HG03439 (cell line): ENCODE results near the gene LRP1B.
"Not testable (repeated sequence)": the region's sequence is repeated elsewhere in the genome, so short reads cannot be mapped to it uniquely, and the experiment has no call there.

Experiments
- ATAC-seq: cut with Tn5 transposase; IDR thresholded peaks from one replicate; pipeline ENCODE4 v1.9.1; 2021; ENCODE audit warnings: mild to moderate bottlenecking, moderate library complexity; ENCODE audit not compliant: unreplicated experiment

The LRP1B gene

DNA sequence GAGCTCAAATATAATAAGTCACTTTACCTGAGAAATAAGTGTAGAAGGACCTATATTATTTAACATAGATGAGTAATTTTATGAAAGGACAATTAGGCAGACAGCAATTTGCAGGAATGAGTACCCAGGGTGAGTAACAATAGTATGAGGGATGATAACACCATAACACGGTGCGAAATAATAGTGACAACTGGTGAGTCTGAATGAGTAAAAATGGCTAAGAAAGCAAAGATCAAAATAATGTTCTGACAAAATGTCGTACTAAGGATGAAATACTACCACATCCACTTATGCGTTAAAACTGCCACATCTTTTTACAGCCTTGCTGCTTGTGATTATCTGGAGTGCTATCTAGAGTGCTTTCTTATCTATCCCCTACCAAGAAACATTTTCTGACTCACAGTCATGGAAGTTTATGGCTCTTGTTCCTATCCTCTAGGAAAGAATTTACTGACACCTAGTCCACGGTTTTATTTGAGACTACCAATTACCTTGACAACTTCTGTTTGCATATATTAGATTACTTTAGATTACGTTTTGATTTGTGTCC lies 929.7 kb downstream of the LRP1B start:
- no peak for ATAC-seq

DNA sequence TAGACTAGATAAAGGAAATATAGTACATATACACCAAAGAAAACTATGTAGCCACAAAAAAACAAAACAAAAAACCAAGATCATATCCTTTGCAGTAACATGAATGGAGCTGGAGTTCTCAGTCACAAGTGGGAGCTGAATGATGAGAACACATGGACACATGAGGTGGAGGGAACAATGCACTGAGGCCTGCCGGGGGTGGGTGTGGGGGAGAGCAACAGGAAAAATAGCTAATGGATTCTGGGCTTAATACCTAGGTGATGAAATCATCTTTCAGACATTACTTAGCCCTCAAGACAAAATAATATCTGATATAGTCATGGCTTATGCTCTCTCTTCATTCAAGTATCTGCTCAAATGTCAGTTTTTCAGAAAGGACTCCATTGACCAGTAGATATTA lies 930.6 kb downstream of the LRP1B start:
- ATAC-seq = no peak

- no peak for ATAC-seq
Measured at GRCh38 chr2:141199711-141200110, 931.1 kb downstream of the LRP1B start.

DNA sequence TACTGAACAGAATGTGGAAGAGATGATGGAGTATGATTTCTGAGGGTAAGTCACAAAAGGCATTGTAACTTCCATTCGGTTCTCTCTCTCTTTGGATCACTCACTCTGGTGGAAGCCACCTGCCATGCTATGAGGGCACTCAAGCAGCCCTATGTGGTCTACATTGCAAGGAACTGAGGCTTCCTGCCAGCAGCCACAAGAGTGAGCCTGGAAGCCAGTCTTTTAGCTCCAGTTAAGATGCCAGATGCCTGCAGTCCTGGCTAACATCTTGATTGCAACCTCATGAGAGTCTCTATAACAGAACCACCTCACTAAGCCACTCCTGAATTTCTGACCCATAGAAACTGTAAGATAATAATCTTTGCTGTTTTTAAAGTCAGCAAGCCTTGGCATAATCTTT lies 935.7 kb downstream of the LRP1B start:
- ATAC-seq = no peak

- ATAC-seq = no peak
Measured at GRCh38 chr2:141187075-141187439, 943.8 kb downstream of the LRP1B start.

DNA sequence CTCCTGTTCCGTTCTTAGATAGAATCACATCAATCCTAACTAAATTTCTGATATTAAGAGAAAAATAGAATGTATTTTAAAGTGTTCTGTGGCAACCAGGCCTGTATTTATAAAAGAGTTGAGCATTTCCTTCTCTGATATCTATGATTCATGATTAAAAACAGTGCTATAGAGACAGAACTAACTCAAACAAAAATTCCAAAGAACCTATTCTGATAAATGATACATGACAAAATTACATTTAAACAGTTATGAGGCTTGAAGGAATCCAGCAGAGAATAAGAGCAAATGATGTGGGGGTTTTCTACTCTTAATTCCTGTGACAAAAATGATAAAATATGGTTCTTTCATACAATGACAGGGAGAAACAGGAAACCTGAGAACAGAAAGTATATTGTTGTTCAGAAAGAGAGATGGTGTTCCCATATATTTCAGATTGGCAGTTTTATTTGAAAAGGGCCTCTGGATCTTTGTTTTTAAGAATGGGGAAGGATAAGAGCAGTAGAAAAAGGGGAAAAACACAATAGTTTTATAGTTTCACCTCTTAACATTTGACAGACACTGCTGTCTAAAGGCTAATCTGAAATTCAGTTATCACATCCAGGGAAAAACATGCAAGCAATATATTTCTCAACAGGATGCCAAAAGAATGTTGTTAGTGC lies 944.3 kb downstream of the LRP1B start:
- no peak for ATAC-seq

DNA sequence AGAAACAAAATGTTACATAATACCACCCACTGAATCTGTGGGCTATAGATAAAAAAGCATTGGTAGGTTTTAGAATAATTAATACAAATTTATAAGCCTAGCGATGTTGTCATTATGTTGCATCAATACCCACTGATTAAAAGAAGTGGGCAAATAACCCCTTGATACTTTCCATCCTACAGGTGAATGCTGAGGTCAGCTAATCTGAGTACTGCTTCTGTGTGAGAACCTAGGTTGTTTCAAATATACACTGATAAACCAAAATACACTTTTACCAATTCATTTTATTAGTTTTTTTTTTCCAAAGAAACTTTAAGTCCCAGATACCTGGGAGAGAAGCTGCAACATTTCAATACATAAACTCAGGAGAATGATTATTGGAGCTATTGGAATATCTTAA lies 948.6 kb downstream of the LRP1B start:
- no peak for ATAC-seq

DNA sequence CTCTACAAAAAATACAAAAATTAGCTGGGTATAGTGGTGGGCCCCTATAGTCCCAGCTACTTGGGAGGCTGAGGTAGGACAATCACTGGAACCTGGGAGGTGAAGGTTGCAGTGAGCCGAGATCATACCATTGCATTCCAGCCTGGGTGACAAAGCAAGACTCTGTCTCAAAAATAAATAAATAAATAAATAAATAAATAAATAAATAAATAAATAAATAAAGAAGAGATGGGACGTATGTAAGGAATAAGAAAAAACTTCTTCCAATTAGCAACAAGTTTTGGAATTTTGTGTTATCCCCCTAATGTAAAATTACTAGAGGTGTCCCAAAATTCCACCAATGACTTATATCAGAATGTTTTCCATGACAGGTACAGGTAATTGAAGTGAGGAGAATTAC lies 961.7 kb downstream of the LRP1B start:
- ATAC-seq = not testable (repeated sequence)

DNA sequence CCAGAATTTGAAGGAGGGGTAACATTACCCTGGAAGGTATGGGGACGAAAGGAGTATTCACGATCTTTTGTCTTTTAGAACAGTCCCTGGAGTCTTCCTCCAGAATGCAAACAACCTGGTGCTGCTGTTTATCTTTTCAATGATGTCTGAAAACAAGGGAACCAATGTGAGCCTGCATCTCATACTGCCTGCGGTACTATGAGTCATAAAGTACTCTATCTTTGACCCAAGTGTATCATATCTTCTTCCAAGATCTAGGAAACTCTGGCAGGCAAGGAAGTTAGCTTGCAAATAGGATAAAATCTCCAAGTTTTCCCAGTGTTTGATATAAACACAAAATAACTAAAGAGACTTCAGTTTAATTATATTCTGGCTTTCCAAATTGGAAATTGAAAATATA lies 968.5 kb downstream of the LRP1B start:
- ATAC-seq = no peak

DNA sequence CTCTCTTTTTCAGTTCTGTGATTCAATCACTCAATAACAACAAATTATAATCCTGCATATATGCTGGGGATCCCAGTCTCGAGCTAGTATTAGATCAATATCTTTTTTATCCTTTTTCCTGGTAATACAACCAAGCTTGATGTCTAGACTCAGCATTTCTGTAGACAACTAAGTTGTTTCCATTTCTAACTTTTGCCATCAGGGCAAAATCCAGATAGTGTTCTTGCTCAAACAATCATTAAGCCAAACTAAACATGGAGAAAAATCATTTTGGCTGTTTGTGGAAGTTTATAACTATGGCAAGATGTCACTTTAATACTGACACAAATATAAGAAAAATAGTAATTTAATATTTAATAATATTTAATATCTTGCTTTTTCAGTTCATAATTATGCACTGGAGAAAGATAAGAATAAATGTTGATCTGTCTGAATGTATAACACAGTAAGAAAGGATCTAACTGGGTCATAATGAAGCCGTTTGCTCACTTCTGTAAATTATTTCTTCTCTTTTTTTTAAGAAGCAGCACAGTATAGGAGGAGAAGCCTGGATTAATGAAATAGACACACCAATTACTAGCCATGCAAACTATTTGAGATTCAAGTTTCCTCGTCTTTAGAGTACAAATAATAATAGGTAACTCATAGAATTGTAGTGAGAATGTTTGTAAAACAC lies 979.1 kb downstream of the LRP1B start:
- ATAC-seq = no peak

- ATAC-seq = no peak
Measured at GRCh38 chr2:141142025-141142424, 988.8 kb downstream of the LRP1B start.

DNA sequence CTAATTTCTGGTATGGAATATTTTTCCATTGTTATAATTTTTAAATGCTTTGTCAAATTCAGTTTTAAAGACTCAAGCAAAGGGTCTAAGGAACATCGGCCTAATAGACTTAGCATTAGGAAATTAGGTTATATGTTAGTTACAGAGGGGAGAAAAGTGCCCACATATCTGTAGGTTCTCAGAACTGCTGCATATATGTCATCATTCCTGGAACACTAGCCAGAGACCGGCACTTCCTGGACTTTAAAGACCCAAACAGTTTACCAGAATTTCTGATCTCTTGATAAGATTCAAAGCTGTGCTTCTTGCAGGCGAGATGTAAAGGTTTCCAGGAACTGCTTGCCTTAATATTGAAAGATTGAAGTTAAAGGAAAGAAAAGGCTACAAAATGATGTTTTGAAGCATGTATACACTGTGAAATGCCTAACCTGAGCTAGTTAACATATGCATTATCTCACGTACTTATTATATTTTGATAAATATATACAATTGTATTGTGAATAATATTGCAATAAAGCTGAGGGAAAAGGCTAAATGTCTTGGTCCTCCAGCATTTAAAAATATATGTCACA lies 993.6 kb downstream of the LRP1B start:
- ATAC-seq = no peak

DNA sequence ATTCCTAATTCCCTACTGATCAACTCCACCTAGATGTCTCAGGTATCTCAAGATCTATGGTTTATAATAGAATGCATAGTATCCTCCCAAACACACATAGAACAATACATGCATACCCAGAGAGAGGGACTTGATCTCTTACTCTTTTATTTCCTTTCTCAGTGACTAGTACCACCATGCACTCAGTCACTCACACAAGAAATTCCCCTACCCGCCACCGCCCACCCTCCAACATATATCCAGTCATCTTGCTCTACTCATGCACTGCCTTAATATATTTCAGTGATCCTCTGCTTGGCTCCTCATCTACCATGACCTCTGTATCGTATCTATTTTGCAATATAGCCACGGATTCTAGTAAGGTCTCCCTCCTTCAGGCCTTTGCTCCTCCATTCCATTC lies 996.9 kb downstream of the LRP1B start:
- ATAC-seq = no peak

DNA sequence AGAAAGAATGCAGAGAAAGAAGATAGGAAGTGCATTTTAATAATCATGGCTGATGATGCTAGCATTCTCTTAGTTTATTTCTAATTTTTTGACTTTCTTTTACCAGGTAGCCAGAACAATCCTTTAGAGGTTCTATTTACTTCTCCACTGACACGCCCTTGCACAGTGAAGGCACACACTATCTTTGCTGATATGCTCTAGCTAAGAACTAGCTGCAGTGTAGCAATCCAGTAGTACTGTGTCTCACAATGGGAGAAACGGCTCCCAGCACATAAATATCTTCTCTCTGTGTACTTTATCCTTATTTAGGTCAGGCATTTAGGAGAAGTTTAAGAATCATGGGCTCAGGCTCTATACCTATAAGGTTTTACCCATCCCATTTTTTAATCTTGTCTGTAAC lies 1005.4 kb downstream of the LRP1B start:
- ATAC-seq = no peak

GRCh38 chr2:141118836-141119235 lies 1012.0 kb downstream of the LRP1B start:
- ATAC-seq = no peak

DNA sequence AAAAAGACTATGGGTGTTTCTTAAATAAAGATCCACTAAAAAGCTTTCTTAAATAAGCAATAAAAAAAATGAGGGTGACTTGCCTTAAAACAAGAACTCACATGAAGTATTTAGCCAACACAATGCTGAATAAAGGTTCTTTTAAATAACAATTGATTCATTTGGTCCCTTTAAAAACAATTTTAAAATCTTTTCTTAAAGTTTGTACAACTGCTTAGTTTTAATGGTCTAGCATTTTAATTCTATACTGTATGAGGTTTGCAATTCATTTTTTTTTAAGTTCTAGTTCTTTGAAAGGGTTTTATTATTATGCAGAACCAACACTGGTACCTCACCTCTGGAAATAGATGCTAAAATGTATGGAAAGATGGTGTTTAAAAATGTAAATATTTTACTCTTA lies 1017.5 kb downstream of the LRP1B start:
- ATAC-seq = no peak

DNA sequence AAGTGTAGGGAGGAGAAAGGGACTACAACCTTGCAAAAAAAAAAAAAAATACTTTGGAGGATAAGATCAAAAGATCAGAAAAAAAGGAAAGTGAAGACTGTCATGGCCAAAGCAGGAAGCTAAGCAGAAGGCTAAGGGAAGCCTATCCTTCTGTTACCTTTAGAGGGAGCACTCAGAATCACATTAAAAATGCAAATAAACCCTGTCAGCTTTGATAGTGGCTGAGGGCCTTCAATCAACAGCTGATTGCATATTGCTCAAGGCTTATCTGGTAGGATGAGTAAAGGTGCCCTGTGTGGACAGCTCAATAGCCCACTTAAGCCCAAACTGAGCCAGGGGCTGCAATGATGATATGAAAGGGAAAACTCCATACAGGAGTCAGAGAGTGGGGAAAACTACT lies 1021.2 kb downstream of the LRP1B start:
- no peak for ATAC-seq

DNA sequence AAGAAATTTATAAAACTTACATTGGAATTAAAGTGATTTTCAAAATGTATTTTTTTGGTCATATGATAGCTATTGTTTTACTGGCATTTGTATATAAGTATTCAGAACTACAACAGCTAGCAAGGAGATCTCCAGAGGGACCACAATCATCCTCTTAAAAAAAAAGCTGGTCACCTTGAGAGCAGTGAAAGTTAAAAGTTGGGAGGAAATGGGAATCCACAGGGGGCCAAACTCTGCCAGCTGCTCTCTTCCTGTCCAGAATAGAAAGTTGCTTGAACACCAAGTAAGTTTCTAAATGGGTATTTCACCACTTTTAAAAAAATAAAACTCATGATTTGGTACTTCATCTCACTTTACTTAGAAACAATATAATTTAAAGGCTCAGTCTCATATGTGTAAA lies 1025.1 kb downstream of the LRP1B start:
- ATAC-seq = no peak

GRCh38 chr2:141103216-141103615 lies 1027.6 kb downstream of the LRP1B start:
- no peak for ATAC-seq

GRCh38 chr2:141079231-141079630 lies 1051.6 kb downstream of the LRP1B start:
- no peak for ATAC-seq

DNA sequence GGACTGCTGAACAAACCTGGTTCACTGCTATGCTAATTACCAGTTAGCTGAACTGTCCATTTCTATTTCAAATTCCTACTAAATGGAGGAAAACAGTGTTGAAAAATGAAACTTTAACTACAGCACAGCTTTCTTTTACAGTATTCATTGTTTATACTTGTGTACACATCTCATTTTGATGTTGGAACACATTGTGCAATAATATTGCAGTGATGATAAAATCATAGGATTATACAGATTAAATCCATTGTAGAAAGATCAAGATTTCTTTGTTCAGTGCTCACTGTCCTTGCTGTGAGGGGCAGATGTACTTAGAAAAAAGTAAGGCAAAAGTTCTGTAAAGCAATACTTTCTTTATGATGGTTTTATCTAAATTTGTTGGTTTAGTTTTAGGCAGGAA lies 1055.1 kb downstream of the LRP1B start:
- ATAC-seq = no peak

GRCh38 chr2:141068053-141068682 lies 1062.6 kb downstream of the LRP1B start:
- ATAC-seq = no peak
